ENCODE results near the gene SEPTIN14. TPM values are rescaled to one million over a fixed set of nuclear protein-coding genes. Genes with fewer than 3 reads are reported as not detected.
A peak's percentile ranks its signal among the peaks of the same experiment; 100 is the strongest.

Gene SEPTIN14
- total and polyA plus RNA-seq, 2 experiments from 2014 or later = not detected

GRCh38 chr7:55778631-55779030 is 83.9 kb downstream of the SEPTIN14 start:
- Mint-ChIP-seq H3K36me3 (ENCODE audit: low read depth) (peaks cover 17% of the 10 kb centered on the region), H3K27me3 (ENCODE audit: insufficient read depth, low read depth, poor library complexity) (peaks cover 3% of the 10 kb centered on the region), H3K4me1 (0 out of 3 replicates have a peak, but pooled peaks cover 3% of the 10 kb centered on the region), H3K27ac (no peak overlapping the region), H3K9me3 (peaks cover 76% of the 10 kb centered on the region), H3K4me3 (no peak overlapping the region)
- Histone ChIP-seq H2AFZ (no peak overlapping the region), H3K79me2 (replicated peaks; ENCODE audit: insufficient read depth) (no peaks in the 10 kb centered on the region), H3F3A (replicated peaks; ENCODE audit: low read depth) (no peaks in the 10 kb centered on the region), H3K4me3 (no peak overlapping the region), H3K4me1 (ENCODE audit: insufficient read depth) (peaks cover 9% of the 10 kb centered on the region), H4K20me1 (replicated peaks; ENCODE audit: insufficient read depth) (no peaks in the 10 kb centered on the region), H3K9me2 (ENCODE audit: insufficient read depth) (no peaks in the 10 kb centered on the region), H3K27ac (ENCODE audit: low read depth) (no peak overlapping the region), H3K36me3 (ENCODE audit: insufficient read depth) (no peaks in the 10 kb centered on the region), H3K4me2 (no peak overlapping the region), H3K27me3 (ENCODE audit: insufficient read depth) (no peaks in the 10 kb centered on the region)
- TF ChIP-seq CREB1 (CRISPR knock-in tag; IDR thresholded peaks at IDR 0.05; ENCODE audit: low read depth) (no peak), REST (IDR thresholded peaks at IDR 0.05; ENCODE audit: unreplicated experiment) (no peak), ZNF462 (CRISPR knock-in tag; IDR thresholded peaks at IDR 0.05) (no peak), EZH2phosphoT487 (IDR thresholded peaks at IDR 0.05; ENCODE audit: unreplicated experiment) (no peak), JUNB (IDR thresholded peaks at IDR 0.05; ENCODE audit: unreplicated experiment) (no peak), CTCF (conservative IDR thresholded peaks at IDR 0.05; ENCODE audit: low read depth in 2 of 2) (no peak), EZH2 (IDR thresholded peaks at IDR 0.05; ENCODE audit: low read depth, unreplicated experiment) (no peak), ZNF114 (CRISPR knock-in tag; IDR thresholded peaks at IDR 0.05) (no peak)
- peak; percentile 1 for DNase-seq (ENCODE audit: low spot score)
- ATAC-seq = no peak
